ENCODE results near the gene RNASET2. TPM values are rescaled to one million over a fixed set of nuclear protein-coding genes. Genes with fewer than 3 reads are reported as not detected.

RNASET2 gene
- total and polyA plus RNA-seq, 10 of the 15 experiments (the other 5 are each of a cell fraction or from before 2014, with no cell fraction given) = 5.5 to 225 (median 50.2) TPM

DNA sequence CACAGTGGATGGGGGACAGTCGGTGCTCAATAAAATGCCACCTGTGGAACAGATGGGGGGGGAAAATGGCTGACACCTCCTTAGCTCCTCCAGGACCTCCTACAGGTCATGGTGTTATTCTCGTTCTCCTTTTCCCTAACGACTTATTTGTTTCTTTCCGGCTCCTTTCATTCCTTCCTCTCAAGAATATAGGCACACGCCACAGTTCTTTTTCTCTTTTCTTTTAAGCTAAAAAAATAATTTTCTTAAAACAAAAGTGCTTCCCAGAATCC lies 1.4 kb upstream of the RNASET2 start:
- ChIA-PET RAD21 (ENCODE audit: unreplicated experiment) (interaction anchor here (0.8 to 4.3 kb wide), 8 partner anchors 8 to 194 kb away, joined by 4 to 37 read pairs (median 11); partner anchors contain the start of gene CCR6), CTCF (interaction anchor here (0.7 to 10.8 kb wide), 6 partner anchors 32 to 172 kb away, joined by 3 to 139 read pairs (median 4); partner anchors contain the start of gene CCR6), POLR2A (interaction anchor here (0.6 to 1.5 kb wide), 8 partner anchors 30 to 148 kb away, joined by 3 to 8 read pairs (median 4); partner anchors contain the start of gene CEP43), SMC1A (ENCODE audit: uncharacterized antibody, unreplicated experiment) (interaction anchor here (0.8 to 4.1 kb wide), 11 partner anchors 9 to 653 kb away, joined by 3 to 45 read pairs (median 5); partner anchors contain the start of gene CEP43)
- no peaks in the 10 kb centered on the region for H4K20me1 ChIP-seq (ENCODE audit: control insufficient read depth, insufficient read depth)
- FAIRE-seq = no peak
- H2AFZ ChIP-seq (ENCODE audit: control insufficient read depth, low read depth, low read length) = no peak overlapping the region
- BruUV-seq (replicated peaks) = no TSS peak
- no peak for TF ChIP-seq BHLHE40 (IDR thresholded peaks at IDR 0.05; ENCODE audit: borderline replicate concordance in 1 of 2, low read depth in 2 of 2, low read length in 1 of 2)
- no peak for TF ChIP-seq NFYB (IDR thresholded peaks at IDR 0.05; ENCODE audit: insufficient read depth, low read depth, low read length)
- TF ChIP-seq CHD4 (IDR thresholded peaks at IDR 0.05) = no peak
- TF ChIP-seq RCOR1 (conservative IDR thresholded peaks at IDR 0.05; ENCODE audit: low read depth, low read length) = no peak
- peak; percentile 70; the same call in 1 of the 2 replicates for TF ChIP-seq YY1 (IDR thresholded peaks at IDR 0.05; ENCODE audit: low read depth, low read length)
- no peak for TF ChIP-seq SIX5 (IDR thresholded peaks at IDR 0.05; ENCODE audit: low read depth, low read length, severe bottlenecking)
- H3K4me2 ChIP-seq (ENCODE audit: control insufficient read depth, insufficient read depth) = peak overlapping the region; percentile 79
- H3K4me3 ChIP-seq = peak overlapping the region; percentile 71
- H3K9me3 ChIP-seq (replicated peaks; ENCODE audit: control insufficient read depth, insufficient read depth, low read length) = no peaks in the 10 kb centered on the region
- H3K27me3 ChIP-seq (replicated peaks in 1 of 2; ENCODE audit: control insufficient read depth in 2 of 2, insufficient read depth in 2 of 2, low read length in 1 of 2) = no peaks in the 10 kb centered on the region
- ATAC-seq = no peak
- 29% methylated on average over 5 of the region's 5 CpGs for WGBS (ENCODE audit: insufficient coverage, insufficient replicate concordance, low lambda C conversion rate, missing lambda C conversion rate)
- peaks cover 38% of the 10 kb centered on the region for H3K4me1 ChIP-seq (ENCODE audit: control insufficient read depth, insufficient read depth, low read length)
- H3K9ac ChIP-seq (ENCODE audit: control insufficient read depth, insufficient read depth, low read length) = peak overlapping the region; percentile 74
- peak overlapping the region; percentile 94 for H3K27ac ChIP-seq (ENCODE audit: control insufficient read depth, insufficient read depth)
- peaks cover 42% of the 10 kb centered on the region for H3K79me2 ChIP-seq (ENCODE audit: control insufficient read depth, insufficient read depth, low read length)
- H3K36me3 ChIP-seq (ENCODE audit: control insufficient read depth in 2 of 2, insufficient read depth in 2 of 2, low read length in 1 of 2) = peaks cover 0 to 3% of the 10 kb centered on the region in 2 experiments; a peak in 2 of 4 replicates
- intact Hi-C loops (cut with micrococcal nuclease; ENCODE audit: unreplicated experiment) (loop anchor here (5.0 to 10.0 kb wide), 2 partner anchors 90 to 167 kb away; partner anchors contain the start of gene CCR6), in situ Hi-C loops (cut with MboI) (no loop called here)
- DNase-seq (ENCODE audit: low read depth, low spot score) = no peak

All from GM12878 (cell line).